Activated B cell treated with CpG ODN at 0.5 μM for 24 hours (primary cell): ENCODE results near the gene PPEF2. TPM values are rescaled to one million over a fixed set of nuclear protein-coding genes. Genes with fewer than 3 reads are reported as not detected.

Experiments
- ATAC-seq: fragments of 200-7000 bp; cut with Tn5 transposase; one replicate; pipeline ENCODE4 v1.10.0; 2021; ENCODE audit warnings: low read depth, mild to moderate bottlenecking, moderate library complexity
- CTCF ChIA-PET: fragments of 350-600 bp; sonication (Branson Sonifier 250); formaldehyde crosslinking; loops from one replicate; lab custom pipeline; 2021; ENCODE audit warnings: antibody characterized with exemption; lab: Charles Lee
- POLR2A ChIA-PET: fragments of 350-600 bp; sonication (Branson Sonifier 250); formaldehyde crosslinking; loops from one replicate; lab custom pipeline; 2021; ENCODE audit warnings: antibody characterized with exemption; lab: Charles Lee
- DNase-seq: peaks from one replicate; pipeline ENCODE4 v3.0.0; 2022
- H3K27ac Mint-ChIP-seq: one replicate; pipeline ENCODE4 v1.8.0; 2020; ENCODE audit warnings: mixed read lengths
- H3K27me3 Mint-ChIP-seq: one replicate; pipeline ENCODE4 v1.8.0; 2021; ENCODE audit warnings: mixed read lengths
- H3K36me3 Mint-ChIP-seq: one replicate; pipeline ENCODE4 v1.8.0; 2021; ENCODE audit warnings: low read depth, mixed read lengths
- H3K4me1 Mint-ChIP-seq: one replicate; pipeline ENCODE4 v1.8.0; 2021; ENCODE audit warnings: mixed read lengths
- H3K4me3 Mint-ChIP-seq: one replicate; pipeline ENCODE4 v1.8.0; 2020; ENCODE audit warnings: mild to moderate bottlenecking, mixed read lengths
- H3K9me3 Mint-ChIP-seq: one replicate; pipeline ENCODE4 v1.8.0; 2020; ENCODE audit warnings: mixed read lengths
- intact Hi-C: fragments of 100-400 bp; cut with micrococcal nuclease; formaldehyde crosslinking; loops from one replicate; pipeline ENCODE4 v1.15.1; 2024
- total RNA-seq: library from RNA; stranded (reverse); gene quantifications from 2 replicates; pipeline ENCODE4 v1.2.3, GENCODE V29; 2022
- TF ChIP-seq, protein P1 (sequence below): fragments of 200-600 bp; IDR thresholded peaks from one replicate; pipeline ENCODE4 v1.8.0; 2022; ENCODE audit warnings: antibody characterized with exemption, mild to moderate bottlenecking

The PPEF2 gene
- total RNA-seq, 1 donor from 2014 or later: 0.35 TPM

DNA sequence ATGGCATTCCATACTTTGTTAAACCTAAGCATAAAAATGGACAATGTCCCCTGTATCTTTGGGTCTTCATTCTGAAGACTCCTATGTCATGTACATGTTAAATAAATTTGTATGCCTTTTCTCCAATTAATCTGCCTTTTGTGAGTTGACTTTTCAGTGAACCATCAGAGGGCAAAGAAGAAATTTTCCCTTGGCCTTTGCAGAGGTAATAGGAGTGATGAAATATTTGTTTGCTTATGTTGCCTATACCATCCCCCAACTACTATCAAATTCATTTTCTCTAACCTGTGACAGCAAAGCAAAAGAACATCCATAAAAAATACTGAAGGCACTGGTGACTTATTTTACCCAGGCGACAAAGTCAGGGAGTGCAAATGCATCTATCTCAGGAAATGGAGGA is 20.3 kb upstream of the PPEF2 start:
- no peak for DNase-seq
- no peak overlapping the region for H3K4me3 Mint-ChIP-seq
- H3K9me3 Mint-ChIP-seq: no peaks in the 10 kb centered on the region
- H3K36me3 Mint-ChIP-seq: peaks cover 61% of the 10 kb centered on the region
- H3K27ac Mint-ChIP-seq: no peak overlapping the region
- TF ChIP-seq, protein P1, sequence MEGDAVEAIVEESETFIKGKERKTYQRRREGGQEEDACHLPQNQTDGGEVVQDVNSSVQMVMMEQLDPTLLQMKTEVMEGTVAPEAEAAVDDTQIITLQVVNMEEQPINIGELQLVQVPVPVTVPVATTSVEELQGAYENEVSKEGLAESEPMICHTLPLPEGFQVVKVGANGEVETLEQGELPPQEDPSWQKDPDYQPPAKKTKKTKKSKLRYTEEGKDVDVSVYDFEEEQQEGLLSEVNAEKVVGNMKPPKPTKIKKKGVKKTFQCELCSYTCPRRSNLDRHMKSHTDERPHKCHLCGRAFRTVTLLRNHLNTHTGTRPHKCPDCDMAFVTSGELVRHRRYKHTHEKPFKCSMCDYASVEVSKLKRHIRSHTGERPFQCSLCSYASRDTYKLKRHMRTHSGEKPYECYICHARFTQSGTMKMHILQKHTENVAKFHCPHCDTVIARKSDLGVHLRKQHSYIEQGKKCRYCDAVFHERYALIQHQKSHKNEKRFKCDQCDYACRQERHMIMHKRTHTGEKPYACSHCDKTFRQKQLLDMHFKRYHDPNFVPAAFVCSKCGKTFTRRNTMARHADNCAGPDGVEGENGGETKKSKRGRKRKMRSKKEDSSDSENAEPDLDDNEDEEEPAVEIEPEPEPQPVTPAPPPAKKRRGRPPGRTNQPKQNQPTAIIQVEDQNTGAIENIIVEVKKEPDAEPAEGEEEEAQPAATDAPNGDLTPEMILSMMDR: no peak
- intact Hi-C loops: no loop called here
- CTCF ChIA-PET: no interaction called here
- H3K4me1 Mint-ChIP-seq: no peaks in the 10 kb centered on the region
- H3K27me3 Mint-ChIP-seq: no peaks in the 10 kb centered on the region
- POLR2A ChIA-PET: no interaction called here
- no peak for ATAC-seq

DNA sequence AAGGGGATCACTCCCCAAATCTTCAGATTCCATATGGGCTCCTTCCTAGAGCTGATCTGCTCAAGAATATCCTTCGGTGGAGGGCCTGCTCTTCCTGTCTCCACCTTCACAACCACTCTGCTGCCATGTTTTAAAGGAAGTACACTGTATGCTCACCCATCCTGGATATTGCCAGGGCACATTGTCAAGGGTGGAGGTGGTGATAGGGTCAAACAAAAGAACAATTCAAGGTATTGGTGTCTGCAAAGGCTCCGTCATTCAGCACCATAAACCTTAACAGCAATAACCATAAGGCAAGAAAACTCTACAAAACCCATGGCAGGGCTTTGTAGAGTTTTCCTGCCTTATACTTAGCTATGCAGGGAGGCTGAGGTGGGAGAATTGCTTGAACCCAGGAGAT is 19.7 kb upstream of the PPEF2 start:
- Mint-ChIP-seq H3K4me1 (no peaks in the 10 kb centered on the region), H3K9me3 (no peaks in the 10 kb centered on the region), H3K36me3 (peaks cover 66% of the 10 kb centered on the region), H3K4me3 (no peak overlapping the region), H3K27me3 (no peaks in the 10 kb centered on the region), H3K27ac (no peak overlapping the region)
- ATAC-seq: no peak
- DNase-seq: no peak
- TF ChIP-seq, protein P1: no peak
- ChIA-PET POLR2A (interaction anchor here (0.7 kb wide), 1 partner anchor 96 kb away, joined by 5 read pairs; no protein-coding TSS in a partner anchor), CTCF (no interaction called here)
- intact Hi-C loops: no loop called here

DNA sequence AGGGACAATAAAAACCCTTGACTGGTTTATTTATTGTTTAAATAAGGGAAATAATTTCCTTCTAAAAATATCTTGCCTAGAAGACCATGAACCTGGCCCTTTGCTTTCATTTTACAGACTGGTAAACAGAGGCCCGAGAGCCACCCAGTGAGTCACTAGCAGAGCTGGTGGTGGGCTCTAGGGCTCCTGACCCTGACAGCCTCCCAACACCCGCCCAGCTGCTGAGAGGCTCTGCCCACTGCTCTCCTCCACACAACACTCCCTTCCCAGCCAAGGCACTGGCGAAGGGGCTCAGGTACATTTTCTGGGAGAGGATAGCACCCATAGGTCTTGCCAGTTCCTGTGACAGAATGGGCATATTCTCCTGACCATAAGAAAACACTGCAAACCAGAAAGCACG is 18.1 kb upstream of the PPEF2 start:
- CTCF ChIA-PET: no interaction called here
- Mint-ChIP-seq H3K4me3 (no peak overlapping the region), H3K36me3 (peaks cover 64% of the 10 kb centered on the region), H3K9me3 (no peaks in the 10 kb centered on the region), H3K27ac (no peak overlapping the region), H3K27me3 (no peaks in the 10 kb centered on the region), H3K4me1 (no peaks in the 10 kb centered on the region)
- TF ChIP-seq, protein P1: no peak
- intact Hi-C loops: no loop called here
- POLR2A ChIA-PET: no interaction called here
- ATAC-seq (no peak), DNase-seq (no peak)

DNA sequence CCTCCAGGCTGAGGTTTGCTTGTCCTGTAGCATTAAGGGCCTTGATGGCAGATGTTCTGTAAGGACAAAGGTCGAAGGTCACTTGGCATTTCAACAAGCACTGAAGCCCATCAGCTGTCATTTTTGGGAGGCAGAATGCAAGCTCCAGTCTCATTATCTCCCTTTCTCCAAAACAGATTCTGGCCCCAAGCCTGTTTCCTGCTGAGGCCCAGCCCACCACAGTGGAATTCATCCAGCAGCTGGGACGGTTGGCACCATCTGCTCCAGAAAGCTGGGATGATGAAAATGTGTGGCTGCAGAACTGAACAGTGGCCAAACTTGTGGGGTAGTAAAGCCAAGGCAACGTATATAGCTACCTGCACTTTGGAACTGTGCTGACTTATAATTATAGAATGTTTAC is 17.7 kb upstream of the PPEF2 start:
- TF ChIP-seq, protein P1: no peak
- ATAC-seq (no peak), DNase-seq (no peak)
- intact Hi-C loops: loop anchor here (5.0 kb wide), 1 partner anchor 32 kb away; no protein-coding TSS in a partner anchor
- H3K27ac Mint-ChIP-seq: no peak overlapping the region
- no peaks in the 10 kb centered on the region for H3K4me1 Mint-ChIP-seq
- ChIA-PET CTCF (no interaction called here), POLR2A (no interaction called here)
- H3K27me3 Mint-ChIP-seq: no peaks in the 10 kb centered on the region
- no peak overlapping the region for H3K4me3 Mint-ChIP-seq
- no peaks in the 10 kb centered on the region for H3K9me3 Mint-ChIP-seq
- peaks cover 63% of the 10 kb centered on the region for H3K36me3 Mint-ChIP-seq

DNA sequence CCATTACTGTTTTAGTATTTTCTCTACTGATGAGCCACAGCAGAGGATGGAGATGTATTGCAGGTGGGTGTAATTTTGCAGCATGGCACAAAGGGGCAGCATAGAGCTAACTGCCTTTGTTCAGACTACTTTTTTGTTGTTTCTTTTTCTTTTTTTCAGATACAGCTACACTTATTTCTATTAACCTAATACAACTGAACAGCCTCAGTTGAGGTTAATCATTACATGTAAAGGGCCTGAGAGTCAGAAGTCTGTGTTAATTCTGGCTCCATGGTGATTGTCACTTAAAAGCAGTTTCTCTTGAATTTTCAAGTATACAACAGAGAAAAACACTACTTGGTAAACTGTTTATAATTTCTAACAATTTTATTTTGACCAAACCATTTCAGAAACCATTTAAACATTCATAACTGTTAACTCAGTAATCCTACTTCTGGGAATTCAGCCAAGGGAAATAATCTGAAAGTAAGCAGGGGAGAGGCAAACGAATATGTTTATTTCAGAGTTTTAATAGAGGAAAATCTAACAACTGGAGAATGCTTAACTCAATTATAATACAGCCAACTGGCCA is 13.9 kb upstream of the PPEF2 start:
- ATAC-seq: peak; percentile 81
- TF ChIP-seq, protein P1: peak; percentile 69
- CTCF ChIA-PET: interaction anchor here (1.0 to 2.8 kb wide), 12 partner anchors 9 to 177 kb away, joined by 3 to 15 read pairs (median 4); partner anchors contain the start of gene NAAA
- no peak overlapping the region for H3K27ac Mint-ChIP-seq
- POLR2A ChIA-PET: interaction anchor here (0.6 kb wide), 1 partner anchor 355 kb away, joined by 12 read pairs; no protein-coding TSS in a partner anchor
- H3K36me3 Mint-ChIP-seq: peaks cover 56% of the 10 kb centered on the region
- DNase-seq: no peak
- no peaks in the 10 kb centered on the region for H3K9me3 Mint-ChIP-seq
- H3K4me1 Mint-ChIP-seq: no peaks in the 10 kb centered on the region
- intact Hi-C loops: loop anchor here (1.0 to 5.0 kb wide), 5 partner anchors 15 to 151 kb away; partner anchors contain the start of genes NAAA and SDAD1
- H3K27me3 Mint-ChIP-seq: no peaks in the 10 kb centered on the region
- H3K4me3 Mint-ChIP-seq: no peak overlapping the region
